Liver (tissue), 9 donors: ENCODE results near the gene TRAK1. TPM values are rescaled to one million over a fixed set of nuclear protein-coding genes. Genes with fewer than 3 reads are reported as not detected.

Experiments used
- DNase-seq: peaks from one replicate; pipeline ENCODE4 v3.0.0-alpha.2; 2017; ENCODE audit warnings: low spot score
- H3K27ac ChIP-seq, 2 donors: one replicate each; pipeline ENCODE4 v1.7.0; 2013; ENCODE audit warnings: inconsistent platforms in 2 of 2, low read length in 2 of 2, control low read depth in 1 of 2, low read depth in 1 of 2, mild to moderate bottlenecking in 1 of 2
- H3K27me3 ChIP-seq, 4 donors: one replicate each; pipeline versions ENCODE4 v1.6.1 to v1.7.0; 2013; ENCODE audit warnings: low read length in 3 of 4, inconsistent platforms in 1 of 4, mild to moderate bottlenecking in 1 of 4, moderate library complexity in 1 of 4; ENCODE audit not compliant: control insufficient read depth in 4 of 4, insufficient read depth in 4 of 4
- H3K36me3 ChIP-seq, 4 donors: one replicate each; pipeline versions ENCODE4 v1.6.1 to v1.7.0; 2013; ENCODE audit warnings: low read length in 3 of 4, mild to moderate bottlenecking in 3 of 4, low read depth in 1 of 4, moderate library complexity in 1 of 4; ENCODE audit not compliant: control insufficient read depth in 4 of 4, insufficient read depth in 3 of 4
- H3K4me1 ChIP-seq, 4 donors: one replicate each; pipeline versions ENCODE4 v1.6.1 to v1.7.0; 2013; ENCODE audit warnings: low read length in 3 of 4, mild to moderate bottlenecking in 3 of 4, moderate library complexity in 1 of 4; ENCODE audit not compliant: control insufficient read depth in 4 of 4, insufficient read depth in 4 of 4
- H3K4me3 ChIP-seq, 3 donors: one replicate each; pipeline versions ENCODE4 v1.6.1 to v1.7.0; 2013; ENCODE audit warnings: low read length in 3 of 3, control low read depth in 1 of 3, low read depth in 1 of 3, mild to moderate bottlenecking in 1 of 3
- H3K9ac ChIP-seq, 2 donors: one replicate each; pipeline ENCODE4 v1.7.0; 2013; ENCODE audit warnings: low read length in 2 of 2, mild to moderate bottlenecking in 2 of 2, moderate library complexity in 2 of 2, control low read depth in 1 of 2, low read depth in 1 of 2
- H3K9me3 ChIP-seq, 4 donors: one replicate each; pipeline versions ENCODE4 v1.6.1 to v1.7.0; 2013; ENCODE audit warnings: low read length in 3 of 4; ENCODE audit not compliant: control insufficient read depth in 4 of 4
- ATF3 ChIP-seq: IDR thresholded peaks from 2 replicates; pipeline ENCODE4 v1.6.1; 2016; ENCODE audit warnings: antibody characterized with exemption
- CTCF ChIP-seq: fragments of 150-350 bp; IDR thresholded peaks from 2 replicates; pipeline ENCODE4 v1.5.1; 2017; ENCODE audit warnings: improper control_type of control experiment, low read depth, low read length; ENCODE audit not compliant: missing input control
- EGR1 ChIP-seq, 2 donors: IDR thresholded peaks; 2 replicates each; pipeline ENCODE4 v1.6.1; 2016 to 2018; ENCODE audit warnings: antibody characterized with exemption in 2 of 2, low read depth in 2 of 2
- FOXA1 ChIP-seq: IDR thresholded peaks from 2 replicates; pipeline ENCODE4 v1.6.1; 2016; ENCODE audit warnings: antibody characterized with exemption
- FOXA2 ChIP-seq: IDR thresholded peaks from 2 replicates; pipeline ENCODE4 v1.6.1; 2016; ENCODE audit warnings: antibody characterized with exemption
- GABPA ChIP-seq, 2 donors: IDR thresholded peaks in 1 of 2; conservative IDR thresholded peaks in 1 of 2; 2 replicates each; pipeline ENCODE4 v1.6.1; 2016; ENCODE audit warnings: antibody characterized with exemption in 2 of 2, mild to moderate bottlenecking in 1 of 2, moderate library complexity in 1 of 2
- HNF4A ChIP-seq, 2 donors: conservative IDR thresholded peaks; 2 replicates each; pipeline ENCODE4 v1.6.1; 2016; ENCODE audit warnings: antibody characterized with exemption in 2 of 2, mild to moderate bottlenecking in 2 of 2
- HNF4G ChIP-seq: IDR thresholded peaks from 2 replicates; pipeline ENCODE4 v1.6.1; 2016; ENCODE audit warnings: antibody characterized with exemption
- JUND ChIP-seq, 2 donors: IDR thresholded peaks; 2 replicates each; pipeline ENCODE4 v1.6.1; 2016; ENCODE audit warnings: antibody characterized with exemption in 2 of 2
- MAX ChIP-seq: IDR thresholded peaks from 2 replicates; pipeline ENCODE4 v1.6.1; 2016; ENCODE audit warnings: antibody characterized with exemption
- NR2F2 ChIP-seq: IDR thresholded peaks from 2 replicates; pipeline ENCODE4 v1.6.1; 2016; ENCODE audit warnings: antibody characterized with exemption
- RAD21 ChIP-seq, 2 donors: IDR thresholded peaks; 2 replicates each; pipeline ENCODE4 v1.6.1; 2016; ENCODE audit warnings: antibody characterized with exemption in 2 of 2, mild to moderate bottlenecking in 2 of 2
- REST ChIP-seq: IDR thresholded peaks from 2 replicates; pipeline ENCODE4 v1.6.1; 2016; ENCODE audit warnings: antibody characterized with exemption, mild to moderate bottlenecking
- RXRA ChIP-seq, 2 donors: IDR thresholded peaks; 2 replicates each; pipeline ENCODE4 v1.6.1; 2017 to 2018; ENCODE audit warnings: antibody characterized with exemption in 2 of 2, mild to moderate bottlenecking in 1 of 2
- SP1 ChIP-seq: IDR thresholded peaks from 2 replicates; pipeline ENCODE4 v1.6.1; 2018; ENCODE audit warnings: antibody characterized with exemption, mild to moderate bottlenecking
- TAF1 ChIP-seq: conservative IDR thresholded peaks from 2 replicates; pipeline ENCODE4 v1.6.1; 2016; ENCODE audit warnings: antibody characterized with exemption, mild to moderate bottlenecking
- YY1 ChIP-seq: IDR thresholded peaks from 2 replicates; pipeline ENCODE4 v1.6.1; 2016; ENCODE audit warnings: antibody characterized with exemption, mild to moderate bottlenecking
- ZBTB33 ChIP-seq: IDR thresholded peaks from 2 replicates; pipeline ENCODE4 v1.6.1; 2016; ENCODE audit warnings: antibody characterized with exemption
- WGBS: extraction: QIAGEN DNeasy Blood & Tissue Kit; methylation state at CpG from one replicate; pipeline ENCODE4 v1.1.7; 2013; 5-methylcytosine and 5-hydroxymethylcytosine counted together
- polyA plus RNA-seq, 2 donors: library from polyadenylated mRNA; stranded (reverse) in 1 of 2; unstranded in 1 of 2; fragments of 200-250 nt in 1 of 2; fragments of >200 nt in 1 of 2; fragmentation: Nextera tagmentation in 1 of 2; extraction: Ambion mirVana in 1 of 2; gene quantifications; one replicate each; pipeline versions ENCODE4 v1.2.1 to v1.2.3, GENCODE V29; 2013 to 2015
- total RNA-seq, 2 donors: library from RNA; depleted of rRNA; stranded (reverse); fragments of >200 nt; gene quantifications; one replicate each; pipeline ENCODE4 v1.2.3, GENCODE V29; 2014
- donor health status: healthy.
- donor health status: healthy.
- donor health status: healthy.
- donor health status: healthy.
- donor health status: healthy.

Gene TRAK1
- total and polyA plus RNA-seq, 4 donors = 3.4 to 21.7 (median 8.6) TPM

- WGBS = 81% methylated on average over 9 of the region's 9 CpGs
- DNase-seq = no peak
- Histone ChIP-seq H3K9ac (no peak overlapping the region), H3K4me1 (peaks cover 0 to 6% (median 1%) of the 10 kb centered on the region in 4 donors), H3K9me3 (no peaks in the 10 kb centered on the region), H3K27me3 (no peaks in the 10 kb centered on the region), H3K36me3 (peaks cover 6 to 35% (median 20%) of the 10 kb centered on the region in 4 donors), H3K4me3 (no peak overlapping the region), H3K27ac (no peak overlapping the region)
- TF ChIP-seq NR2F2 = no peak
- no peak for TF ChIP-seq GABPA (IDR thresholded peaks at IDR 0.05 in 1 of 2, conservative IDR thresholded peaks at IDR 0.05 in 1 of 2)
- no peak for TF ChIP-seq HNF4A (conservative IDR thresholded peaks at IDR 0.05)
- no peak for TF ChIP-seq SP1
- no peak for TF ChIP-seq EGR1 (IDR thresholded peaks at IDR 0.05; ENCODE audit: low read depth in 2 of 2)
- no peak for TF ChIP-seq REST
- TF ChIP-seq FOXA2 = no peak
- TF ChIP-seq HNF4G = no peak
- TF ChIP-seq ZBTB33 = no peak
- no peak for TF ChIP-seq CTCF
- TF ChIP-seq ATF3 = no peak
- no peak for TF ChIP-seq RXRA (IDR thresholded peaks at IDR 0.05)
- no peak for TF ChIP-seq YY1
- no peak for TF ChIP-seq FOXA1
- no peak for TF ChIP-seq RAD21 (IDR thresholded peaks at IDR 0.05)
- no peak for TF ChIP-seq TAF1
- no peak for TF ChIP-seq JUND (IDR thresholded peaks at IDR 0.05)
- no peak for TF ChIP-seq MAX
These were observed 133.0 kb downstream of the TRAK1 start for GRCh38 chr3:42224178-42224577.
